Astrocyte of the hippocampus (primary cell): Measurements from ENCODE around the gene CSAD.

Source experiments
- DNase-seq: peaks from one replicate; pipeline ENCODE4 v3.0.0; 2011; ENCODE audit warnings: low read depth, low spot score

CSAD gene, protein sequence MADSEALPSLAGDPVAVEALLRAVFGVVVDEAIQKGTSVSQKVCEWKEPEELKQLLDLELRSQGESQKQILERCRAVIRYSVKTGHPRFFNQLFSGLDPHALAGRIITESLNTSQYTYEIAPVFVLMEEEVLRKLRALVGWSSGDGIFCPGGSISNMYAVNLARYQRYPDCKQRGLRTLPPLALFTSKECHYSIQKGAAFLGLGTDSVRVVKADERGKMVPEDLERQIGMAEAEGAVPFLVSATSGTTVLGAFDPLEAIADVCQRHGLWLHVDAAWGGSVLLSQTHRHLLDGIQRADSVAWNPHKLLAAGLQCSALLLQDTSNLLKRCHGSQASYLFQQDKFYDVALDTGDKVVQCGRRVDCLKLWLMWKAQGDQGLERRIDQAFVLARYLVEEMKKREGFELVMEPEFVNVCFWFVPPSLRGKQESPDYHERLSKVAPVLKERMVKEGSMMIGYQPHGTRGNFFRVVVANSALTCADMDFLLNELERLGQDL

GRCh38 chr12:53180220-53180930 is at the start of gene CSAD, which contains the start of gene ZNF740:
CSAD (minus strand) TSS chr12:53180925; CDS start chr12:53173470, 7,455 bp downstream.
ZNF740 (plus strand) TSS chr12:53180722; CDS start chr12:53181984, 1,262 bp downstream.
- DNase-seq, result peak; percentile 99

GRCh38 chr12:53230108-53230845 is 49.6 kb upstream of the CSAD start:
- peak; percentile 16 for DNase-seq

- DNase-seq, result no peak
Measured at GRCh38 chr12:53229454-53229853, 48.7 kb upstream of the CSAD start.

DNA sequence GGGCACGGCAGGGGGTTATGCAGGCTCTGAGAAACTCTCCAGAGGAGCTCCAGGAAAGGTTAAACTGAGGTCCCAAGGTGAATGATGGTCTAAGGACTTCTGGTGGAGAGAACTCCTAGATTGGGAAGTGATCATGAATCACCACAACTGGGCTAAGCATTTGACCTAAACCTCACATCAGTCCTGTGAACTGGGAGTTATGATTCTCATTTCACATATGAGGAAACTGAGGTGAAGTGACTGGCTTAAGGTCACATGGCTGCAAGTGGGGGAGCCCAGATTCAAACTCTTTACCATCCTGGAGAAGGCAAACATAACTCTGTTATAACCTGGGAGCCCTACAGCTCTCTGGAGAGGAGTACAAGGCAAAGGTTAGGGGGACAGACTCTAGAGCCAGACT is 47.1 kb upstream of the CSAD start:
- DNase-seq, result no peak

DNA sequence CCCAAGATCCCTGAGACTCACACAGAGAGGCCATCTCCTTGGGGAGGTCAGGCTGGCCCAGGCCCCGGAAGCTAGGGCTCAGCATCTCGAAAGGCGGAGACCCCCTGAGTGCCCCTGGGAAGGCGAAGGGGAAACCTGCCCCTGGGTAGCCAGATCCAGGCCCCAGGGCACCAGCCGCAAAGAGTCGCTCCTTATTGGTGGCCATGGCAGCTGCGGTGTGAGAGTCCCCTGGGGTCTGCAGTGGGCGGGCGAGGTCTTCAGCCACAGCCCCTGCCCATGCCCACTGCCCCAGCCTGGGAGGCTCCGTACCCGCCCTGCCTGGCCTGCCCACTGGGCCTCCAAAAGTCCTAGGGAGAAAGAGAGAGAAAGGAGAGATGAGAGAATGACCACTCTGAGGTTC is 46.6 kb upstream of the CSAD start:
- no peak for DNase-seq

- DNase-seq, result no peak
Measured at GRCh38 chr12:53226815-53227214, 46.1 kb upstream of the CSAD start.

DNA sequence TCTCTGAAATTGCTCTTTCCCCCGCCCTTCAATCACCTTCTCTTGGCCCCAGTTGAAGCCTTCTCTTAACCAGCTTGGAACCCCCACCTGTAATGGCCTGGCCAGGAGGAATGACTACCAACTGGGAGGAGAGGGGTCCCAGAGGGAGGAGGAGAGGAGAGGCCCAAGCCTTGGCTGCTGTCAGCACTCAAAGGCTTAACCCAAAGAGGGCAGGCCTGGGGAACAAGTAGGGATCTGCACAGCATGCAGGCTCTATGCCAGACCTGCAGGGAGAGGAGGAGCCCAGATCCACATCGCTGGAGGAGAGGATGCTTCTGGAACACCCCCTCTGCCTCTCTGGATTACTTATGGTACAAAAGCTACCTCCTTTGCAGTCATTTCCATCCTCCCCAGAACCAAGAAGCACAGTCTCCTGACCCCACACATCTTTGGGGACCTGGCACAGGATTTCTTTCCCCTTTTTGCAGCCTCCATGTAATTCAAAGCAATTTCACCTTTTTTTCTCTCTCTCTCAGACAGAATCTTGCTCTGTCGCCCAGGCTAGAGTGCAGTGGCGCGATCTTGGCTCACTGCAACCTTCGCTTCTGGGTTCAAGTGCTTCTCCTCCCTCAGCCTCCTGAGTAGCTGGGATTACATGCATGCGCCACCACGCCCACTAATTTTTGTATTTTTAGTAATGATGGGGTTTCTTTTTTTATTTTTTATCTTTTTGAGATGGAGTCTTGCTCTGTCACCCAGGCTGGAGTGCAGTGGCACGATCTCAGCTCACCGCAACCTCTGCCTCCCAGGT is 45.1 kb upstream of the CSAD start:
- no peak for DNase-seq

- DNase-seq, result peak; percentile 31
Measured at GRCh38 chr12:53224897-53225634, 44.3 kb upstream of the CSAD start.

DNA sequence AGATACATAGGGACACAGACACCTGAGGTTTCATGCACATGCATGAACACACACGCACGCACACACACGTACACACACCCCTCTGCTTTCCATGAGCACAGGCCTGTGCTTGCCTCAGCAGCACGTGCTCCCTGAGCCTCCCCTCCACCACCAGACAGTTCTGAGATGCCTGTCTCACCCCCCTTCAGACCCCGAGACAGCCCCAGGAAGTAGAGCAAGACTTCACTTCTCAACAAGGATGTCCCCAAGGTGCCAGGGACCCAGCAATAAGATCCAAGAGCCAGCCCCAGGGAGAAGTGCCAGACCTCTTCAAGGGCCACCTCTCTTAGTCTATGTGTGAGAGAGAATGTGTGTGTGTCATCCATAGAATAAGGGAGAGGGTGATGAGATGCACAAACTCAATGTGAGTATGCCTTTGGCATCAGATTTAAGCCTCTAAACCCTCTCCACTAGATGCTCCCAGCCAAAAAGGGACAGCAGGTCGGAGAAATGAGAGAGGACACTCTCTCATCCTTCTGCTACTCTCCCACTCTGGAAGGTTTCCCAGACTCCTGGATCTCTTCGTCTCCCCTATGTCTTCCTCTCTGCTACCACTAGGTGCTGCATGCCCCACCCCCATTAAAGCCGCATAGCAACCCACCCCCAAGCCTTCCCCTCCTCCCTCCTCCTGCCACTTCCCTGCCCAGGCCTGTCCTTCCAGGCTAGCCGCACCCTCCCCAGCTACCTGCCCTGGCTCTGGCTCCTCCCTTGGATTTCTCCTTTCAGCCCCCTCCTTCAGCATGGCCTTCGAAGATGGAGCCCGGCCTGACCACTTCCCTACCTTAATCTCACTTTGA is 43.6 kb upstream of the CSAD start:
- DNase-seq, result peak; percentile 28

- DNase-seq, result peak; percentile 78
Measured at GRCh38 chr12:53223389-53224060, 42.8 kb upstream of the CSAD start.

DNA sequence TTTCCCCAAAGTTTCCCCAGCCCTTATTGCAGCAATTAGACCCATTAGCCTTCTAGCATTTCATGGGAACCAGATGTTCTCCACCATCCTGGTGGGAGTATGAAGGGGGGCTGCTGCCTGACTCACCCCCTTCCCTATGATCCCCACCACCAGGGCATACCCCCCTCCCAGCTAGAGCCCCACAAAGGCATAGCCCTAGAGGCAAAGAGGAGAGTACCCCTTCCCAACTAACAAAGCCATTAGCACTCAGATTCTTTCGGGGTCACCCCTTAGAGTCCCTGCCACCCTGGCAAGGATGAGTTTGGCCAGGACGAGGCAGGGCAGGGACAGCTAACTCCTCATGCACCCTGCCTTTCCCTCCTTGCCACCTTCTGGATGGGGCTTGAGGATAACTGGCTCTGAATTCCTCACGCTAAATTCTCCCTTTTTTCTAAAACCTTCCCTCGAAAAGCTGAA is 42.1 kb upstream of the CSAD start:
- peak; percentile 21 for DNase-seq

DNA sequence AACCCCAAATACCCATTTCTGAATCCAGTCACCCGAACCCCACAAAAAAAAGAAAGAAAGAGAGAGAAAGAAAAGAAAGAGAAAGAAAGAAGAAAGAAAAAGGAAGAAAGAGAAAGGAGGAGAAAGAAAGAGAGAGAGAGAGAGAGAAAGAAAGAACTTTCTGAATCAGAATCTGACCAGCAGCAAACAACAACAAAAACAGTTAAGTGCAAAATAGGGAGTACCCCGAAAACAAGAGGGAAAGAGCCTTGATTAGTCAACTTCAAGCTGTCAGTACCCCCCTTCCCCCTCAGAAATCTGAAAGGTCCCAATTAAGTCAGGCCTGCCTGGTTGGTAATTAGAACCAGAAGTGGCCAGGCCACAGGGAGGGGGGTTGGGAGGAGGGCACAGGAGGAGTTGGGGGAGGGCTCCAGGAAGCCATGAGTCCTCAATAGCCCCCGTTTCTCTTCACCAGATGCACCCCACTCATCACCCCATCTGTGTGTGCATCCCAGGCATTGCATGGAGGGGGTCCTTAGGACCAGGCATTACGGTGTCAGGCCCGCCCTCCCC is 41.5 kb upstream of the CSAD start:
- peak; percentile 48 for DNase-seq

DNA sequence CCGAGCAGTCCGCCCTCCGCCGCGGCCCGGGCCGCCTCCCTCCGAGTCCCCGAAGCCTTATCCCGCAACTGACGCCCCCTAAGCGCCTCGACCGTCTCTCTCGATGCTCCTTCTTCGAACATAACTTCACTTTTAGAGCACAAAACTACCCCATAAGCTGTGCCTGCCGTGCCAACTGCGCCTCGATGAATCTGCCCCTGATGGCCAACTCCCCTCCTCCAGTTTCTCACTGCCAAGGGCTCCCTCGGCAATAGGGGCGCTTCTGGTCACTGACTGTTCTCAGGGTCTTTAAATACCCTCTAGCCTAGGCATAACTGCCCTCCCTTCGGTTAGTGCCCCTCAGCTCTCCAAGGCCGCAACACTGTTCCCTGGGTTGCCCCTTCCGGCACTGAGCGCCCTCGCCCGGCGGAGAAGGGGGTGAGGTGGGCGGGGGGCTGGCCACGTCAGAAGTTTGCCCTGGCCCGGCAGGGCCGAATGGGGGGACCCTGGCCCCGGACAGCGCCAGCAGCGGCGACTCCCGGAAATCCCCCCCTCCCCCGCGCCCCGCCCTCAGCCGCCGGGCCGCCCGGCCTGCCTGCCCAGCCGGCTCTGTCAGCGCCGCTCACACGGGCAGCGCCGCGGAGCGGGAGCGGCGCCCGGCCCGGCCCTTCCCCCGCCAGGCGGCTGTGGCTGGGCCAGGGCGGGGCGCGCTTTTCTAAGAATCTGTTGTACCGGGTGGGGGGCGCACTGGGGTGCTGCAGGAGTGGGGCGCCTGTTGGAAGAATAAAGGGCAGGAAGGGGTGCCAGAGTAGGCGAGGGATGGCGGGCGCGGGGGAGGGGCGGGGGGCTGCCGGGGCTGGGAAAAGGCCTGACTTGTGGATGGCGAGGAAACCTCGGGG is 40.7 kb upstream of the CSAD start:
- DNase-seq, result peak; percentile 90

DNA sequence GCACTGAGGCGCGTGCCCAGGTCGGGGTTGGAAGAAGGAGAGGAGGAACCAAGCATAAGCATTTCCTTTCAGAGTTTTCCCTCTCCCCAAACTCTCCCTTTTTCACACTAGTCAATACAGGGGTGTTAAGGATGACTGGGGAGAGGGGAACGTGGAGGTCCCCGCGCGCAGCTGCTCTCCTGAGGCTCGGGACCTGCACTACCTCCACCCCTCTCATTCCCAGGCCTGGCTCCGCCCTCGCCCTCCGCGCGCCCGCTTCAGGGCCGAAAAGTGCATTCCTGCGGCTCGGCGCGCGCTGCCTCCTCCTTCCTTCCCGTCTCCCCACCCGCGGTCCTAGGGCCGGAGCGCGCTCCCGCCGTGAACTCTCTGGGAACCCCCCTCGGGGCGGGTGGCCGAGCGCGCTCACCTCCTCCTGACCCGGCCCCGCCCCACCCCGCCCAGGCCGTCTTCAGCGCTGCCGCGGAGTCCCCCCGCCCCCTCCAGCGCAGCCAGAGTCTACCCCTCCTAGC is 40.0 kb upstream of the CSAD start:
- peak; percentile 98 for DNase-seq

DNA sequence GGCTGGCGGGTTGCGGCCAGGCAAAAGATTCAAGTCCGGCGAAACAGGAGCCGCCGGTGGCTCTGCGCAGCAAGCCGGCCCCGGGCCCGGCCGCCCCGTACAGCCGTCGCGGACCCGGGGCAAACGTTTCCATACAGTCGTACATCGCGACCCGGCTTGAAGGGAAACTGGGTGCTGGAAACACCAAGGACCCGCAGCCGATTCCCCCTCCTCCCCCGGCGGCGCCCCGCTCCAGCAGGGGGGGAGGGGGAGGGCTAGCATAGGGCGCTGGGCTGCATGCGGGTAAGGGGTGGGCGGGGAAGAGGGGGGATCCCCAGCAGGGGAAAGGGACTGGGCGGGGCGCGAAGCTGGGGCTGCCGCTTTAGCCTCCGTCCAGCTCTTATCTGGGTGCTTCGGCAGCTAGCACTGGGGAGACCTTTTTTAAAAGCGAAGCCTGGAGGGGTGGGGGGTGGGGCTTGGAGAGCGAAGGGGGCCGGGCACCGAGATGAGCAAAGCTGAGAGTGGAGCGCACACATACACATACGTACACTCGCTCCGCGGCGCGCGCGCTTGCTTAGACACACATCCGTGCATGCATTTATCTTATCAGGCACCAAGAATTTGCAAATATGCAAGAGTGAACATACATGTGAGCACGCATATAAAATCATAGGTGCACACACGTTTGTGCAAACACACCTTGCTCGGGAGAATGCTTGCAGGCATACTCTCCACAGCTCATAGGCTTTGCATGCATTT is 39.4 kb upstream of the CSAD start:
- peak; percentile 77 for DNase-seq

GRCh38 chr12:53219292-53219955 is 38.7 kb upstream of the CSAD start:
- peak; percentile 73 for DNase-seq
